Left lung (tissue), 14 donors: ENCODE results near the gene HDAC9. TPM values are rescaled to one million over a fixed set of nuclear protein-coding genes. Genes with fewer than 3 reads are reported as not detected.

Experiments used
- ATAC-seq: fragments of 200-7000 bp; cut with Tn5 transposase; one replicate; pipeline ENCODE4 v1.9.1; 2020; ENCODE audit warnings: moderate library complexity
- DNase-seq, 4 donors: peaks; one replicate each; pipeline ENCODE4 v3.0.0-alpha.2; 2013 to 2020
- H3K27ac ChIP-seq, 2 donors: fragments of 200-600 bp; sonication (generic) in 1 of 2; one replicate each; pipeline versions ENCODE4 v1.5.0 to v1.8.0; 2020 to 2021
- H3K27me3 ChIP-seq, 2 donors: fragments of 200-600 bp; sonication (generic) in 1 of 2; one replicate each; pipeline versions ENCODE4 v1.5.0 to v1.8.0; 2020 to 2021
- H3K36me3 ChIP-seq, 2 donors: fragments of 200-600 bp; sonication (generic) in 1 of 2; one replicate each; pipeline versions ENCODE4 v1.5.0 to v1.8.0; 2020 to 2021
- H3K4me1 ChIP-seq, 2 donors: fragments of 200-600 bp; one replicate each; pipeline ENCODE4 v1.8.0; 2021
- H3K4me3 ChIP-seq, 2 donors: fragments of 200-600 bp; sonication (generic) in 1 of 2; one replicate each; pipeline versions ENCODE4 v1.5.0 to v1.8.0; 2020 to 2021; ENCODE audit warnings: mild to moderate bottlenecking in 1 of 2
- H3K9me3 ChIP-seq, 2 donors: fragments of 200-600 bp; sonication (generic) in 1 of 2; one replicate each; pipeline versions ENCODE4 v1.5.0 to v1.8.0; 2020 to 2021
- CTCF ChIP-seq, 2 donors: fragments of 200-600 bp; sonication (generic) in 1 of 2; IDR thresholded peaks; one replicate each; pipeline versions ENCODE4 v1.5.0 to v1.8.0; 2021; ENCODE audit warnings: antibody characterized with exemption in 2 of 2
- intact Hi-C, 2 donors: fragments of 100-400 bp; cut with DNase I; formaldehyde crosslinking; loops; one replicate each; pipeline versions ENCODE4 v1.11.2 to v1.14.2; 2022
- long read RNA-seq, 12 donors: library from polyadenylated mRNA in 2 of 12; unstranded in 2 of 12; transcript quantifications; one replicate each; pipeline ENCODE4 v2.0.0 and lab custom pipeline, GENCODE V29; 2019 to 2026
- polyA plus RNA-seq, 6 donors: library from polyadenylated mRNA; unstranded; fragments of 120-200 nt; gene quantifications; one replicate each; pipeline ENCODE4 v1.2.1, GENCODE V29; 2013; ENCODE audit not compliant: insufficient read length in 6 of 6
- total RNA-seq, 2 donors: library from RNA; stranded (reverse); fragmentation: NEBNext Ultra II Directional; extraction: Animal tissue kit (Norgen Biotek cat#: 25700); gene quantifications; one replicate each; pipeline ENCODE4 v1.2.1, GENCODE V29; 2021
- donor health status: DM: no; HTN: yes; CAD: no.
- donor health status: DM: no; HTN: no; CAD: no.

Gene HDAC9
- total RNA-seq (10 to 100 TPM in 1 of 2 donors, 1 to 10 TPM in 1; 9.7 to 13.2 TPM), polyA plus RNA-seq (10 to 100 TPM in 2 of 6 donors, 1 to 10 TPM in 4; 6.7 to 12.4 (median 9.3) TPM)
- long read RNA-seq, donor 1 = 0 reads
- long read RNA-seq, donor 2 = 0 reads
- long read RNA-seq, donor 3 = 0 reads
- long read RNA-seq, donor 4, partial matches to known transcripts = 0 of 1 reads
- long read RNA-seq, donor 4, other reads (novel, unspliced or antisense) = 1 of 1 reads
- long read RNA-seq, donor 5, full-length matches to known transcripts = 1 of 1 reads
- long read RNA-seq, donor 5, partial matches to known transcripts = 0 of 1 reads
- long read RNA-seq, donor 5, other reads (novel, unspliced or antisense) = 0 of 1 reads
- long read RNA-seq, donor 6 = 0 reads
- long read RNA-seq, donor 7 = 0 reads
- long read RNA-seq, donor 8 = 0 reads
- long read RNA-seq, donor 9 = 0 reads
- long read RNA-seq, donor 10 = 0 reads
- long read RNA-seq, donor 11, partial matches to known transcripts = 9 of 15 reads
- long read RNA-seq, donor 11, other reads (novel, unspliced or antisense) = 6 of 15 reads
- long read RNA-seq, donor 12 = 0 reads

- Histone ChIP-seq H3K36me3 (no peaks in the 10 kb centered on the region), H3K9me3 (no peaks in the 10 kb centered on the region), H3K4me1 (peaks cover 0 to 8% of the 10 kb centered on the region in 2 donors), H3K27ac (no peak within 1 kb of the TSS), H3K4me3 (peak within 1 kb of the TSS in 1 of 2 donors; percentile 26), H3K27me3 (no peaks in the 10 kb centered on the region)
- ATAC-seq (peak; percentile 76), DNase-seq (peak in 3 of 4 donors; percentile 10 to 32 (median 10))
- no peak for TF ChIP-seq CTCF (IDR thresholded peaks at IDR 0.05)
- intact Hi-C loops = no loop called here
Measured at GRCh38 chr7:18495412-18496340, at the start of gene HDAC9. Gene HDAC9, plus strand, starts transcription at chr7:18495749. Its CDS starts 554 bp downstream, at chr7:18496303.

- Histone ChIP-seq H3K9me3 (no peaks in the 10 kb centered on the region), H3K4me1 (no peaks in the 10 kb centered on the region), H3K36me3 (no peaks in the 10 kb centered on the region), H3K4me3 (no peak overlapping the region), H3K27ac (no peak overlapping the region), H3K27me3 (no peaks in the 10 kb centered on the region)
- no peak for TF ChIP-seq CTCF (IDR thresholded peaks at IDR 0.05)
- DNase-seq = no peak
- intact Hi-C loops = no loop called here
- no peak for ATAC-seq
Measured at GRCh38 chr7:18445916-18446520, 49.5 kb upstream of the HDAC9 start.

- no peak overlapping the region for H3K4me3 ChIP-seq
- no peaks in the 10 kb centered on the region for H3K27me3 ChIP-seq
- no peak for TF ChIP-seq CTCF (IDR thresholded peaks at IDR 0.05)
- ATAC-seq (no peak), DNase-seq (no peak)
- H3K4me1 ChIP-seq = no peaks in the 10 kb centered on the region
- H3K36me3 ChIP-seq = no peaks in the 10 kb centered on the region
- H3K9me3 ChIP-seq = no peaks in the 10 kb centered on the region
- intact Hi-C loops = no loop called here
- no peak overlapping the region for H3K27ac ChIP-seq
Measured at GRCh38 chr7:18450019-18450418, 45.5 kb upstream of the HDAC9 start.

GRCh38 chr7:18455606-18456005, 39.9 kb upstream of the HDAC9 start:
- no peaks in the 10 kb centered on the region for H3K36me3 ChIP-seq
- H3K4me1 ChIP-seq = peaks cover 0 to 8% of the 10 kb centered on the region in 2 donors
- intact Hi-C loops = no loop called here
- no peak for DNase-seq
- no peaks in the 10 kb centered on the region for H3K27me3 ChIP-seq
- no peak for ATAC-seq
- H3K9me3 ChIP-seq = no peaks in the 10 kb centered on the region
- H3K27ac ChIP-seq = no peak overlapping the region
- no peak for TF ChIP-seq CTCF (IDR thresholded peaks at IDR 0.05)
- H3K4me3 ChIP-seq = no peak overlapping the region
